Adrenal gland (tissue), 19 donors: ENCODE measurements around the gene ZDHHC14. TPM values are rescaled to one million over a fixed set of nuclear protein-coding genes. Genes with fewer than 3 reads are reported as not detected.

ENCODE experiments used
- DNase-seq, 7 donors: peaks; one replicate each; pipeline ENCODE4 v3.0.0-alpha.2; 2019 to 2020
- H3K27ac ChIP-seq, 5 donors: fragments of 200-600 bp; sonication (generic) in 4 of 5; 1 replicate in 3 of 5; 2 replicates in 2 of 5; pipeline versions ENCODE4 v1.5.1 to v1.8.0; 2016 to 2020; ENCODE audit warnings: mild to moderate bottlenecking in 1 of 5
- H3K27me3 ChIP-seq: fragments of 200-600 bp; 2 replicates; pipeline ENCODE4 v1.8.0; 2021
- H3K36me3 ChIP-seq, 2 donors: fragments of 200-600 bp; replicated peaks in 1 of 2; 1 replicate in 1 of 2; 2 replicates in 1 of 2; pipeline versions ENCODE4 v1.5.1 to v1.8.0; 2018 to 2022
- H3K4me1 ChIP-seq, 2 donors: fragments of 200-600 bp; replicated peaks in 1 of 2; 1 replicate in 1 of 2; 2 replicates in 1 of 2; pipeline versions ENCODE4 v1.5.1 to v1.8.0; 2018 to 2021
- H3K4me3 ChIP-seq, 4 donors: fragments of 200-600 bp; sonication (generic) in 3 of 4; one replicate each; pipeline ENCODE4 v1.5.1; 2016 to 2018
- H3K9me3 ChIP-seq, 3 donors: fragments of 200-600 bp; sonication (generic) in 1 of 3; replicated peaks in 1 of 3; 1 replicate in 2 of 3; 2 replicates in 1 of 3; pipeline versions ENCODE4 v1.5.1 to v1.8.0; 2016 to 2021
- POLR2A ChIP-seq, 2 donors: fragments of 450-650 bp; IDR thresholded peaks; one replicate each; pipeline ENCODE4 v1.6.1; 2017; ENCODE audit warnings: antibody characterized with exemption in 2 of 2, mild to moderate bottlenecking in 2 of 2, moderate library complexity in 1 of 2
- WGBS, 4 donors: extraction: QIAGEN DNeasy Blood & Tissue Kit in 2 of 4; methylation state at CpG; one replicate each; pipeline versions ENCODE4 v1.1.5 to v1.1.7; 2013 to 2017; 5-methylcytosine and 5-hydroxymethylcytosine counted together
- intact Hi-C, 2 donors: fragments of 100-400 bp; cut with DNase I; formaldehyde crosslinking; loops; one replicate each; pipeline versions ENCODE4 v1.14.1 to v1.15.0; 2022 to 2023
- long read RNA-seq, 10 donors: library from polyadenylated mRNA in 3 of 10; unstranded in 2 of 10; stranded (forward) in 1 of 10; transcript quantifications; one replicate each; pipeline ENCODE4 v2.0.0 and lab custom pipeline, GENCODE V29; 2021 to 2026
- polyA plus RNA-seq, 3 donors: library from polyadenylated mRNA; stranded (reverse); fragments of 200-250 nt in 2 of 3; fragments of 350-450 nt in 1 of 3; fragmentation: Illumina TruSeq in 1 of 3; extraction: RNeasy Lipid Tissue Mini Kit (QIAGEN cat#74804) in 1 of 3; gene quantifications; one replicate each; pipeline ENCODE4 v1.2.3, GENCODE V29; 2013 to 2014
- total RNA-seq, 9 donors: library from RNA; depleted of rRNA in 4 of 9; stranded (reverse); fragments of >200 nt in 4 of 9; fragments of 120-200 nt in 1 of 9; fragmentation: NEBNext Ultra II Directional in 1 of 9; extraction: Animal tissue kit (Norgen Biotek cat#: 25700) in 1 of 9; gene quantifications; one replicate each; pipeline versions ENCODE4 v1.1.0 to v1.2.4, GENCODE V29; 2013 to 2023
- TF ChIP-seq, protein P1 (sequence below), 6 experiments: fragments of 450-650 bp in 4 of 6; fragments of 200-600 bp in 2 of 6; sonication (generic) in 1 of 6; IDR thresholded peaks; 1 replicate in 5 of 6; 2 replicates in 1 of 6; pipeline versions ENCODE4 v1.5.1 to v1.8.0; 2016 to 2021; ENCODE audit warnings: antibody characterized with exemption in 6 of 6, mild to moderate bottlenecking in 2 of 6, moderate library complexity in 1 of 6
- donor health status: healthy with polysubstance abuse.
- donor health status: Bipolar disorder and iron deficiency.
- donor health status: DM: yes; HTN: yes; CAD: no.
- donor health status: DM: no; HTN: no; CAD: no.
- donor health status: DM: no; HTN: no; CAD: no.
- donor health status: DM: yes; HTN: yes; CAD: no.

The ZDHHC14 gene
- 10 to 100 TPM in 3 of 9 donors, 1 to 10 TPM in 6; 3.8 to 14.3 (median 9.6) TPM for total RNA-seq
- 1 to 10 TPM; 7.8 to 9.0 (median 8.2) TPM for polyA plus RNA-seq
- long read RNA-seq, donor 1: 0 reads
- long read RNA-seq, donor 2: 0 reads
- long read RNA-seq, donor 3, full-length matches to known transcripts: 2 of 2 reads
- long read RNA-seq, donor 3, partial matches to known transcripts: 0 of 2 reads
- long read RNA-seq, donor 3, other reads (novel, unspliced or antisense): 0 of 2 reads
- long read RNA-seq, donor 4, partial matches to known transcripts: 0 of 4 reads
- long read RNA-seq, donor 4, other reads (novel, unspliced or antisense): 4 of 4 reads
- long read RNA-seq, donor 5, full-length matches to known transcripts: 22 of 30 reads
- long read RNA-seq, donor 5, partial matches to known transcripts: 0 of 30 reads
- long read RNA-seq, donor 5, other reads (novel, unspliced or antisense): 8 of 30 reads
- long read RNA-seq, donor 6, partial matches to known transcripts: 1 of 3 reads
- long read RNA-seq, donor 6, other reads (novel, unspliced or antisense): 2 of 3 reads
- long read RNA-seq, donor 7: 0 reads
- long read RNA-seq, donor 8, full-length matches to known transcripts: 1 of 1 reads
- long read RNA-seq, donor 8, partial matches to known transcripts: 0 of 1 reads
- long read RNA-seq, donor 8, other reads (novel, unspliced or antisense): 0 of 1 reads
- long read RNA-seq, donor 9: 0 reads
- long read RNA-seq, donor 10, full-length matches to known transcripts: 1 of 1 reads
- long read RNA-seq, donor 10, partial matches to known transcripts: 0 of 1 reads
- long read RNA-seq, donor 10, other reads (novel, unspliced or antisense): 0 of 1 reads

- WGBS, 4 donors: 0 to 1% (median 0%) methylated on average over 10 to 106 of the region's 106 CpGs
- peak; percentile 59 to 81 for TF ChIP-seq POLR2A (IDR thresholded peaks at IDR 0.05)
- TF ChIP-seq, protein P1, sequence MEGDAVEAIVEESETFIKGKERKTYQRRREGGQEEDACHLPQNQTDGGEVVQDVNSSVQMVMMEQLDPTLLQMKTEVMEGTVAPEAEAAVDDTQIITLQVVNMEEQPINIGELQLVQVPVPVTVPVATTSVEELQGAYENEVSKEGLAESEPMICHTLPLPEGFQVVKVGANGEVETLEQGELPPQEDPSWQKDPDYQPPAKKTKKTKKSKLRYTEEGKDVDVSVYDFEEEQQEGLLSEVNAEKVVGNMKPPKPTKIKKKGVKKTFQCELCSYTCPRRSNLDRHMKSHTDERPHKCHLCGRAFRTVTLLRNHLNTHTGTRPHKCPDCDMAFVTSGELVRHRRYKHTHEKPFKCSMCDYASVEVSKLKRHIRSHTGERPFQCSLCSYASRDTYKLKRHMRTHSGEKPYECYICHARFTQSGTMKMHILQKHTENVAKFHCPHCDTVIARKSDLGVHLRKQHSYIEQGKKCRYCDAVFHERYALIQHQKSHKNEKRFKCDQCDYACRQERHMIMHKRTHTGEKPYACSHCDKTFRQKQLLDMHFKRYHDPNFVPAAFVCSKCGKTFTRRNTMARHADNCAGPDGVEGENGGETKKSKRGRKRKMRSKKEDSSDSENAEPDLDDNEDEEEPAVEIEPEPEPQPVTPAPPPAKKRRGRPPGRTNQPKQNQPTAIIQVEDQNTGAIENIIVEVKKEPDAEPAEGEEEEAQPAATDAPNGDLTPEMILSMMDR (IDR thresholded peaks at IDR 0.05): no peak
These were observed at the start of gene ZDHHC14 for GRCh38 chr6:157380779-157381561. TSS of gene ZDHHC14 (plus strand) at chr6:157381190.

GRCh38 chr6:157332813-157333212 is 48.2 kb upstream of the ZDHHC14 start:
- Histone ChIP-seq H3K27me3 (no peaks in the 10 kb centered on the region), H3K4me3 (no peak overlapping the region), H3K4me1 (no peaks in the 10 kb centered on the region), H3K9me3 (no peaks in the 10 kb centered on the region), H3K36me3 (no peaks in the 10 kb centered on the region), H3K27ac (no peak overlapping the region)
- TF ChIP-seq POLR2A (IDR thresholded peaks at IDR 0.05): no peak
- TF ChIP-seq, protein P1 (IDR thresholded peaks at IDR 0.05): no peak
- DNase-seq: no peak
- WGBS, 4 donors: 52 to 85% (median 77%) methylated on average over 6 to 7 of the region's 7 CpGs
- intact Hi-C loops: no loop called here

More at GRCh38 chr6:157380779-157381561, at the start of gene ZDHHC14:
- Histone ChIP-seq H3K4me1 (peaks cover 9 to 29% of the 10 kb centered on the region in 2 donors), H3K9me3 (no peaks in the 10 kb centered on the region), H3K27me3 (no peaks in the 10 kb centered on the region), H3K36me3 (no peaks in the 10 kb centered on the region), H3K27ac (peak within 1 kb of the TSS; percentile 65 to 94 (median 91)), H3K4me3 (peak within 1 kb of the TSS; percentile 58 to 99 (median 92))
- intact Hi-C loops: no loop called here
- DNase-seq: peak; percentile 89 to 94 (median 90)

GRCh38 chr6:157333537-157333936 is 47.5 kb upstream of the ZDHHC14 start:
- WGBS, 4 donors: 72 to 81% (median 75%) methylated on average over 4 of the region's 4 CpGs
- no peaks in the 10 kb centered on the region for H3K27me3 ChIP-seq
- intact Hi-C loops: no loop called here

More at GRCh38 chr6:157333537-157333936, 47.5 kb upstream of the ZDHHC14 start:
- no peak for DNase-seq
- no peaks in the 10 kb centered on the region for H3K4me1 ChIP-seq
- H3K9me3 ChIP-seq: no peaks in the 10 kb centered on the region
- H3K27ac ChIP-seq: no peak overlapping the region
- TF ChIP-seq, protein P1 (IDR thresholded peaks at IDR 0.05): no peak
- no peak overlapping the region for H3K4me3 ChIP-seq
- H3K36me3 ChIP-seq: no peaks in the 10 kb centered on the region
